Aorta (tissue), 5 donors: ENCODE measurements around the gene C2CD4B. TPM values are rescaled to one million over a fixed set of nuclear protein-coding genes. Genes with fewer than 3 reads are reported as not detected.

Experiments used
- ATAC-seq: fragments of 200-7000 bp; cut with Tn5 transposase; one replicate; pipeline ENCODE4 v1.9.1; 2022; ENCODE audit warnings: moderate library complexity; ENCODE audit not compliant: low FRiP score
- DNase-seq, 2 donors: peaks; one replicate each; pipeline ENCODE4 v3.0.0-alpha.2; 2020
- H3K27ac ChIP-seq, 2 donors: one replicate each; pipeline ENCODE4 v1.5.1; 2013; ENCODE audit warnings: low read length in 2 of 2, mild to moderate bottlenecking in 2 of 2, moderate library complexity in 2 of 2, control low read depth in 1 of 2, inconsistent platforms in 1 of 2, low read depth in 1 of 2
- H3K27me3 ChIP-seq, 2 donors: one replicate each; pipeline ENCODE4 v1.6.1; 2013; ENCODE audit warnings: control low read depth in 1 of 2, low read length in 1 of 2, mild to moderate bottlenecking in 1 of 2, moderate library complexity in 1 of 2; ENCODE audit not compliant: insufficient read depth in 2 of 2, control insufficient read depth in 1 of 2
- H3K36me3 ChIP-seq, 2 donors: one replicate each; pipeline ENCODE4 v1.6.1; 2013; ENCODE audit warnings: control low read depth in 1 of 2, low read length in 1 of 2, mild to moderate bottlenecking in 1 of 2; ENCODE audit not compliant: insufficient read depth in 2 of 2, control insufficient read depth in 1 of 2
- H3K4me1 ChIP-seq, 2 donors: one replicate each; pipeline ENCODE4 v1.6.1; 2013; ENCODE audit warnings: low read length in 2 of 2, control low read depth in 1 of 2, mild to moderate bottlenecking in 1 of 2, moderate library complexity in 1 of 2; ENCODE audit not compliant: insufficient read depth in 2 of 2, control insufficient read depth in 1 of 2
- H3K4me3 ChIP-seq, 2 donors: one replicate each; pipeline ENCODE4 v1.5.1; 2013; ENCODE audit warnings: low read length in 2 of 2, control low read depth in 1 of 2, mild to moderate bottlenecking in 1 of 2
- H3K9me3 ChIP-seq: one replicate; pipeline ENCODE4 v1.6.1; 2013; ENCODE audit warnings: mild to moderate bottlenecking, low read length; ENCODE audit not compliant: control insufficient read depth
- WGBS, 2 donors: extraction: QIAGEN DNeasy Blood & Tissue Kit; methylation state at CpG; one replicate each; pipeline ENCODE4 v1.1.7; 2013; 5-methylcytosine and 5-hydroxymethylcytosine counted together
- intact Hi-C, 2 donors: fragments of 100-400 bp; cut with DNase I; formaldehyde crosslinking; loops; one replicate each; pipeline versions ENCODE4 v1.14.2 to v1.15.0; 2022
- polyA plus RNA-seq, 2 donors: library from polyadenylated mRNA; stranded (reverse); fragments of 200-250 nt; gene quantifications; one replicate each; pipeline ENCODE4 v1.2.3, GENCODE V29; 2013
- total RNA-seq, 2 donors: library from RNA; stranded (reverse); fragmentation: NEBNext Ultra II Directional; extraction: Animal tissue kit (Norgen Biotek cat#: 25700); gene quantifications; one replicate each; pipeline ENCODE4 v1.2.1, GENCODE V29; 2021
- donor health status: healthy with polysubstance abuse.
- donor health status: Bipolar disorder and iron deficiency.
- donor health status: DM: no; HTN: no; CAD: no.
- donor health status: DM: no; HTN: no; CAD: no.
- donor health status: DM: yes; HTN: yes; CAD: no.

The C2CD4B gene
- total and polyA plus RNA-seq, 4 donors: 0.56 to 4.4 (median 3.3) TPM; not detected in 1

DNA sequence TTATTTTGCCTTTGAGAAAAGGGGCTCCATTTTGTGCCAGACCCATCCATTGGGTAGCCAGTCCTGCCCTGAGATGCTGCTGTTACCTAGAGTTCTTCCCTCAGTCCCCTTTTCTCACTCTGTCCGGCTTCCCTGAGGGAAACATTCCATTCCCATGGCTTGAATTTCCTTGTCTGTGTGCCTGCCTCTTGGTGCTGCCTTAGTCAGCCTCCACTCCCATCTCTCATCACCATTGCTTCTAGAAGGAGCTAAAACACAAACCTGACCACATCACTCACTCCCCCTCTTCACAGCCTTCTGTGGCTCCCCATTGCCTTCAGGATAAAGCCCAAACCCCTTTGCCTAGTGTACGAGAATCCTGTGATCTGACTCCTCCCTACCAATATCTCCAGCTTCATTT is 25.2 kb upstream of the C2CD4B start:
- DNase-seq (no peak), ATAC-seq (no peak)
- H3K4me1 ChIP-seq: no peaks in the 10 kb centered on the region
- H3K4me3 ChIP-seq: no peak overlapping the region
- WGBS, 2 donors: 37 to 47% methylated on average over 2 of the region's 2 CpGs
- H3K36me3 ChIP-seq: no peaks in the 10 kb centered on the region
- intact Hi-C loops: no loop called here
- H3K9me3 ChIP-seq: no peaks in the 10 kb centered on the region
- no peak overlapping the region for H3K27ac ChIP-seq
- H3K27me3 ChIP-seq: no peaks in the 10 kb centered on the region

DNA sequence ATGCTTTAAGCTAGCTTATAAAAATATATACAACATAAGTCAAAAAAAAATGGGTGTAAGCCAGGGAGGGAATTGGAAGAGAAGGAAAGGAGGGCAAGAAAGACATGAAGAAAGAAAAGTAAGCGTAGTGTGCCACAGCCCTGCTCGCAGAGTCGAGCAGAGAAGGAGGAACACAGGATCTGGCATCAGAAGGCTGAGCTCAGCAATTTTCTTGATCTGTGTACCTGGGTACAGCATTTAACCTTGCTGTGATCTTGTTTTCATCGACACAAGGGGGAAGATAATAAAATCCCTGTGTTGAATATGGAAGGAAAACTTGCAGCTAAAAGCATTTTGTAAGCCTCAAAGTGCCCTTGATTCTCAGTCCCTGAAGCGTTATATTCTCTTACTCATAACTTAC is 23.7 kb upstream of the C2CD4B start:
- no peak for ATAC-seq
- H3K4me1 ChIP-seq: no peaks in the 10 kb centered on the region
- intact Hi-C loops: no loop called here
- no peak overlapping the region for H3K4me3 ChIP-seq
- no peaks in the 10 kb centered on the region for H3K9me3 ChIP-seq
- no peak for DNase-seq
- no peak overlapping the region for H3K27ac ChIP-seq
- no peaks in the 10 kb centered on the region for H3K36me3 ChIP-seq
- no peaks in the 10 kb centered on the region for H3K27me3 ChIP-seq
- WGBS, 2 donors: 80 to 87% methylated on average over 5 of the region's 5 CpGs

DNA sequence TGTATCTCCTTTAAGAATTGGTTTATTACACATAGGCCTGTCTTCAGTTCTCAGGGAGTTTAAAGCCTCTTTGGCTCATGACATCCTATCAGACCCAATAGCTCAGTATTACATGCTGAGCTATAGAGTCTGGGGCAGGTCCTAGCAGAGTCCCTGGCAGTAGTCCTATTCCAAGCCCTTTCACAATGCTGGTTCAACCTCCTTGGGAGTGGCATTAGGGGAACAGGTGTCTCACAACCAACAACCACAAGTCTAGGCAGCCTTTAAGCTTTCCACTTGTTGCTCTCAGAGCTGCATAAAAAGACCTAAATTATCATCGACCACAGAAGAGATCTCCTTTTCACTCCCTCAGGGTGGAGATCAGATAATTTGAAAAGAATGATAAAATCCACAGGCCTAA is 22.8 kb upstream of the C2CD4B start:
- DNase-seq (no peak), ATAC-seq (no peak)
- intact Hi-C loops: no loop called here
- Histone ChIP-seq H3K36me3 (no peaks in the 10 kb centered on the region), H3K4me1 (no peaks in the 10 kb centered on the region), H3K27me3 (no peaks in the 10 kb centered on the region), H3K9me3 (no peaks in the 10 kb centered on the region), H3K27ac (no peak overlapping the region), H3K4me3 (no peak overlapping the region)
- WGBS, 2 donors: 74 to 89% methylated on average over 1 of the region's 1 CpG

DNA sequence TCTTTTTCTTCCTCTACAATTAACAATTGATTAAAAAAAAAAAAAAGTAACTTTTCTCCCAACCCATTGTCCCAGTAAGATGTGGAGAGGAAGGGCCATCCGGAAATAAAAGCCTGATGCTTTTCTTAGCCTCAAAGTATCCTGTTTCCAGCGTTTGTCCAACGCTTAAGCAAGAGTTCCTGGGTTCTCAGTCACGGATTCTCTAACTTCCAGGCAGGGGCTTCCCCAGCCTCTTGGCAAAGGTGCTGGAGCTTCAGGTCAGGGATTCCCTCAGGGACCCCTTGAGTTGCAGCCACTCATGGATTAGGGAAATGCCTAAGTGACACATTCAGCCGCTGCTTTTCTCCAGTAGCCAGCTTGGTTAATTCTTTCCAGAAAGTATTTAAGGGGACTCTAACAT is 22.3 kb upstream of the C2CD4B start:
- ATAC-seq: no peak
- intact Hi-C loops: no loop called here
- no peak overlapping the region for H3K4me3 ChIP-seq
- no peak for DNase-seq
- no peaks in the 10 kb centered on the region for H3K36me3 ChIP-seq
- H3K27me3 ChIP-seq: no peaks in the 10 kb centered on the region
- WGBS, 2 donors: 53 to 71% methylated on average over 5 of the region's 5 CpGs
- H3K9me3 ChIP-seq: no peaks in the 10 kb centered on the region
- no peaks in the 10 kb centered on the region for H3K4me1 ChIP-seq
- H3K27ac ChIP-seq: no peak overlapping the region

DNA sequence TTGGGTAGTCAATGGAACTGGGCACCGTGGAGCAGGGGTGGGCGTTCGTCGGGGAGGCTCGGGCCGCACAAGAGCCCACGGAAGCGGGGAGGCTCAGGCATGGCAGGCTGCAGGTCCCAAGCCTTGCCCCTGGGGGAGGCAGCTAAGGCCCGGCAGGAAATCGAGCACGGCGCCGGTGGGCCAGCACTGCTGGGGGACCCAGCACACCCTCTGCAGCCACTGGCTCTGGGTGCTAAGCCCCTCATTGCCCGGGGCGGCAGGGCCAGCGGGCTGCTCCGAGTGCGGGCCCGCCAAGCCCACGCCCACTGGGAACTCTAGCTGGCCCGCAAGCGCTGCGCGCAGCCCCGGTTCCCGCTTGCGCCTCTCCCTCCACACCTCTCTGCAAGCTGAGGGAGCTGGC is 21.5 kb upstream of the C2CD4B start:
- ATAC-seq (no peak), DNase-seq (no peak)
- Histone ChIP-seq H3K4me3 (no peak overlapping the region), H3K4me1 (no peaks in the 10 kb centered on the region), H3K27me3 (no peaks in the 10 kb centered on the region), H3K9me3 (no peaks in the 10 kb centered on the region), H3K36me3 (no peaks in the 10 kb centered on the region), H3K27ac (no peak overlapping the region)
- 98% methylated on average over 27 of the region's 27 CpGs for WGBS, 2 donors
- intact Hi-C loops: no loop called here

DNA sequence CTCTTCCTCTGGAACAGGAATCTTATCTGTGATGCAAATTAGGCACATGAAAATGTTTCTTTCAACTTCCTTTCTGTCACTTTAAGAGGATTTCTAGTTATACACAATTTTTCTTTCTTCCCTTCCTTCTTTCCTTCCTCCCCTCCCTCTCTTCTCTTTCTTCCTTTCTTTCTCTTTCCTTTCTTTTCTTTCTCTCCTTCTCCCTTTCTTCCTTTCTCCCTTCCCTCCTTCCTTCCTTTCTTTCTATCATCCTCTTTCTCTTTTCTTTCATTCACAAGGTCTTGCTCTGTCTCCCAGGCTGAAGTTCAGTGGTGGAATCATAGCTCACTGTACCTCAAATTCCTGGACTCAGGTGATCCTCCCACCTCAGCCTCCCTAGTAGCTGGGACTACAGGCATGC is 18.0 kb upstream of the C2CD4B start:
- intact Hi-C loops: no loop called here
- no peak overlapping the region for H3K4me3 ChIP-seq
- no peak overlapping the region for H3K27ac ChIP-seq
- no peaks in the 10 kb centered on the region for H3K27me3 ChIP-seq
- H3K36me3 ChIP-seq: no peaks in the 10 kb centered on the region
- ATAC-seq (no peak), DNase-seq (no peak)
- H3K9me3 ChIP-seq: no peaks in the 10 kb centered on the region
- no peaks in the 10 kb centered on the region for H3K4me1 ChIP-seq

DNA sequence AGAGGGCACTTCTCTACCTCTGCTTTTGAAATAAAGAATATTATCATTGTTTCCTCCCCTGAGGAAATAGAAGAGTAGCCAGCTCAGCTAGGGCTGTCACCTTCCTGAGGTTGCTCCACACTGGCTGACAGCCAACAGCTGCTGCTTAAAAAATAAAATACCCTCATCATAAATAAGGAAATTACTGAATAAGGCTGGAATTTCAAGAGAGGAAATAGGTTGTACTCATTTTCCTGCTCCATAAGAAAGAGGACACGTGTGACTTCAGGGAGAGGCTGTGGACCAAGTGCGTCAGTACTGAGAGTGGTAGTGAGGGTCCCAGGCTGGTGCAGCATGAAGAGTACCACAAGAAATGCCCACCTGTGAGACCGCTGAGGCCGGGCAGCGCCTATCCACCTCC is 8.1 kb upstream of the C2CD4B start:
- no peaks in the 10 kb centered on the region for H3K27me3 ChIP-seq
- no peaks in the 10 kb centered on the region for H3K4me1 ChIP-seq
- no peaks in the 10 kb centered on the region for H3K36me3 ChIP-seq
- H3K27ac ChIP-seq: no peak overlapping the region
- H3K9me3 ChIP-seq: no peaks in the 10 kb centered on the region
- WGBS, 2 donors: 63 to 70% methylated on average over 5 of the region's 5 CpGs
- intact Hi-C loops: no loop called here
- no peak for ATAC-seq
- H3K4me3 ChIP-seq: no peak overlapping the region
- DNase-seq: no peak

DNA sequence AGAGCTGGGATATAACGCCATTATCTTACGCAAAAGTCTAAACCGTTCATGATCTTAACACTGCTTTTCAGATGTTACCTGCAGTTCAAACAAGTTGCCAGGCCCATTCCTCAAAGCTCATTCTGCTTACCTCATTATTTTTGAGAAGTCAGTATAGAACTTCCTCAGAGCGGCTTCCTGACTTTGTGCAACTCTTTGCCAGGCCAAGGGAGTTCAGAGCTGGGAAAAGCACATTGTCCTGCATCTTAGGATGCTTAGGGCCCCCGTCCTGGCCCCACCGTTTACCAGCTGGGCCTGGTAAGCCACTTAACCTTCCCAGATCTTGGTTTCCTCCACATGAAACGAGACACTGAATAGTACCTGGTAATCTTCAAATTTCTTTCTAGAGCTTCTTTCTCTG is 6.8 kb upstream of the C2CD4B start:
- ATAC-seq: no peak
- H3K9me3 ChIP-seq: no peaks in the 10 kb centered on the region
- H3K27me3 ChIP-seq: no peaks in the 10 kb centered on the region
- H3K27ac ChIP-seq: no peak overlapping the region
- H3K36me3 ChIP-seq: no peaks in the 10 kb centered on the region
- WGBS, 2 donors: 68 to 69% methylated on average over 7 of the region's 7 CpGs
- no peaks in the 10 kb centered on the region for H3K4me1 ChIP-seq
- intact Hi-C loops: no loop called here
- DNase-seq: no peak
- no peak overlapping the region for H3K4me3 ChIP-seq

DNA sequence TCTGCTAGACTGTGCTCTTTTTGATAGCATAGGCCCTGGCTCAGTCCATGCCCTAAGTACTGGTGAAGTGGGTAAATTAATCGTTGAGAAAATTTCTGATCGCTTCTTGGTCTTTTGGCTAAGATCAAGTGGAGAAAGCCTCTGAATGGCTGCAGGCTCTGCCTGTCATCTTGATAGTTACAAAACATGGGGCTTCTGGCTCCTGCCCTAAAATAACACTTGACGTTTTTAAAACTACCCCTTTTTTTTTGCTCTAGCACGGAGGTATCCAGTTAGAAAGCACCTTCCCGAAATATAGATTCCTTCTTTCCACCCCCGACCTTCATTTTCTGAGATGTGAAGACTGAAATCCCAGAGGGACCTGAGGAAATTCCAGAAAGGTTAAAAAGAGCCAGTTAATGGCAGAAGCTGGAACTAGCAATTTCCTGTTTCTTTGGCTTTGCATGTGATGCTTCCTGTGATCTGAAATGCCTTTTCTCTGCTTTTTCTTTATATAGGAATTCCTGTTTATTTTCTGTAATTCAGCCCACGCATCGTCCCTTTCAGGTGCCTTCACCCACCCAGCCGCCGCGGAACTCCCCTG is 799 bp upstream of the C2CD4B start:
- H3K27me3 ChIP-seq: no peaks in the 10 kb centered on the region
- H3K36me3 ChIP-seq: no peaks in the 10 kb centered on the region
- DNase-seq (no peak), ATAC-seq (no peak)
- no peak overlapping the region for H3K27ac ChIP-seq
- WGBS, 2 donors: 61 to 62% methylated on average over 11 of the region's 11 CpGs
- no peaks in the 10 kb centered on the region for H3K4me1 ChIP-seq
- no peaks in the 10 kb centered on the region for H3K9me3 ChIP-seq
- H3K4me3 ChIP-seq: no peak overlapping the region
- intact Hi-C loops: no loop called here
